ENCODE results near the gene CERS2. TPM values are rescaled to one million over a fixed set of nuclear protein-coding genes. Genes with fewer than 3 reads are reported as not detected.

The CERS2 gene
- total and polyA plus RNA-seq, 2 of the 4 experiments (the other 2 are of a cell fraction), result 118 to 127 TPM

DNA sequence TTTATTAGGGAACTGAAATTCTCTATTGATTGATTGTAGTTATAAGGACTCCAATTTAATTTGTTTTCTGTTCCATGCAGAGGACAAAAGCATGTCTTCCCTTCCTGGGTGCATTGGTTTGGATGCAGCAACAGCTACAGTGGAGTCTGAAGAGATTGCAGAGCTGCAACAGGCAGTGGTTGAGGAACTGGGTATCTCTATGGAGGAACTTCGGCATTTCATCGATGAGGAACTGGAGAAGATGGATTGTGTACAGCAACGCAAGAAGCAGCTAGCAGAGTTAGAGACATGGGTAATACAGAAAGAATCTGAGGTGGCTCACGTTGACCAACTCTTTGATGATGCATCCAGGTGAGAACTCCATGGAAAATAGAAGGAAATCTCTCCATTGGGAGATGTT, 47.0 kb downstream of the CERS2 start:
- ATAC-seq (ENCODE audit: low read depth) (no peak), DNase-seq (no peak)
- WGBS, 2 experiments (ENCODE audit: extremely low coverage in 2 of 2, insufficient read length in 1 of 2), result 96% methylated on average over 4 of the region's 4 CpGs; no CpG with 5 or more reads in 1 of the 2 experiments
- Histone ChIP-seq H4K5ac (ENCODE audit: low read depth, low read length) (no peak overlapping the region), H3K27me3 (ENCODE audit: control insufficient read depth, insufficient read depth, low read length) (no peaks in the 10 kb centered on the region), H3K4me2 (ENCODE audit: low read depth, low read length) (no peak overlapping the region), H3K9me1 (ENCODE audit: insufficient read depth, low read length) (0 out of 2 replicates have a peak, but pooled peaks cover 3% of the 10 kb centered on the region), H2BK5ac (ENCODE audit: low read depth, low read length, poor library complexity, severe bottlenecking) (no peak overlapping the region), H4K20me1 (ENCODE audit: insufficient read depth, low read length) (no peaks in the 10 kb centered on the region), H3K4ac (ENCODE audit: low read depth, low read length) (no peak overlapping the region), H2AFZ (replicated peaks; ENCODE audit: low read length, poor library complexity) (no peak overlapping the region), H3K9me3 (ENCODE audit: control insufficient read depth, insufficient read depth, low read length) (peaks cover 2% of the 10 kb centered on the region), H2BK15ac (ENCODE audit: low read depth, low read length) (no peak overlapping the region), H2BK120ac (ENCODE audit: low read depth, low read length) (no peak overlapping the region), H3K79me1 (ENCODE audit: low read depth in 1 of 2, low read length in 2 of 2) (peaks cover 12 to 20% of the 10 kb centered on the region in 2 experiments), H3K36me3 (ENCODE audit: control insufficient read depth, insufficient read depth, low read length) (peaks cover 24% of the 10 kb centered on the region), H2AK5ac (ENCODE audit: low read depth, low read length) (no peak overlapping the region), H3K23ac (ENCODE audit: low read depth, low read length) (no peak overlapping the region), H3K9ac (ENCODE audit: low read depth, low read length) (no peak overlapping the region), H3K18ac (ENCODE audit: low read depth, low read length) (no peak overlapping the region), H3K4me1 (ENCODE audit: control insufficient read depth, insufficient read depth, low read length) (peaks cover 2% of the 10 kb centered on the region; the same call in 1 of the 2 replicates), H4K8ac (ENCODE audit: low read depth in 2 of 2, low read length in 2 of 2) (no peak overlapping the region), H3K4me3 (ENCODE audit: insufficient read depth, low read depth, low read length) (no peak overlapping the region), H4K91ac (ENCODE audit: insufficient read depth, low read depth, low read length) (no peak overlapping the region), H2AK9ac (replicated peaks; ENCODE audit: low read depth, low read length, poor library complexity) (no peak overlapping the region), H3K56ac (ENCODE audit: extremely low read depth, insufficient read depth, low read length) (no peak overlapping the region), H2BK20ac (ENCODE audit: low read depth, low read length) (no peak overlapping the region), H3K14ac (replicated peaks; ENCODE audit: low read depth, low read length) (no peak overlapping the region), H3K27ac (ENCODE audit: insufficient read depth, low read length) (no peak overlapping the region)
- ChIA-PET POLR2A (ENCODE audit: unreplicated experiment) (no interaction called here), CTCF (no interaction called here)
- dilution Hi-C loops (cut with HindIII; ENCODE audit: low sequenced_read_pairs, unreplicated experiment), result no loop called here
- in situ Hi-C loops (cut with MboI; ENCODE audit: low sequenced_read_pairs), result no loop called here
- TF ChIP-seq SMC3 (IDR thresholded peaks at IDR 0.05; ENCODE audit: low read depth, low read length) (no peak), CHD1 (IDR thresholded peaks at IDR 0.05; ENCODE audit: low read depth, low read length) (no peak), POLR2A (IDR thresholded peaks at IDR 0.05; ENCODE audit: low read depth, low read length) (no peak)
- TF ChIP-seq, protein P1, sequence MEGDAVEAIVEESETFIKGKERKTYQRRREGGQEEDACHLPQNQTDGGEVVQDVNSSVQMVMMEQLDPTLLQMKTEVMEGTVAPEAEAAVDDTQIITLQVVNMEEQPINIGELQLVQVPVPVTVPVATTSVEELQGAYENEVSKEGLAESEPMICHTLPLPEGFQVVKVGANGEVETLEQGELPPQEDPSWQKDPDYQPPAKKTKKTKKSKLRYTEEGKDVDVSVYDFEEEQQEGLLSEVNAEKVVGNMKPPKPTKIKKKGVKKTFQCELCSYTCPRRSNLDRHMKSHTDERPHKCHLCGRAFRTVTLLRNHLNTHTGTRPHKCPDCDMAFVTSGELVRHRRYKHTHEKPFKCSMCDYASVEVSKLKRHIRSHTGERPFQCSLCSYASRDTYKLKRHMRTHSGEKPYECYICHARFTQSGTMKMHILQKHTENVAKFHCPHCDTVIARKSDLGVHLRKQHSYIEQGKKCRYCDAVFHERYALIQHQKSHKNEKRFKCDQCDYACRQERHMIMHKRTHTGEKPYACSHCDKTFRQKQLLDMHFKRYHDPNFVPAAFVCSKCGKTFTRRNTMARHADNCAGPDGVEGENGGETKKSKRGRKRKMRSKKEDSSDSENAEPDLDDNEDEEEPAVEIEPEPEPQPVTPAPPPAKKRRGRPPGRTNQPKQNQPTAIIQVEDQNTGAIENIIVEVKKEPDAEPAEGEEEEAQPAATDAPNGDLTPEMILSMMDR (conservative IDR thresholded peaks at IDR 0.05; ENCODE audit: low read depth, low read length), result no peak
- no TSS peak for BruUV-seq (replicated peaks)
- intact Hi-C loops (cut with micrococcal nuclease), result no loop called here
